Camera-type eye (tissue), 1 donor: ENCODE data around the gene OR51F1. TPM values are rescaled to one million over a fixed set of nuclear protein-coding genes. Genes with fewer than 3 reads are reported as not detected.

Source experiments
- total RNA-seq: library from RNA; depleted of rRNA; stranded (reverse); fragments of >200 nt; gene quantifications from one replicate; pipeline ENCODE4 v1.2.3, GENCODE V29; 2014

The OR51F1 gene, protein sequence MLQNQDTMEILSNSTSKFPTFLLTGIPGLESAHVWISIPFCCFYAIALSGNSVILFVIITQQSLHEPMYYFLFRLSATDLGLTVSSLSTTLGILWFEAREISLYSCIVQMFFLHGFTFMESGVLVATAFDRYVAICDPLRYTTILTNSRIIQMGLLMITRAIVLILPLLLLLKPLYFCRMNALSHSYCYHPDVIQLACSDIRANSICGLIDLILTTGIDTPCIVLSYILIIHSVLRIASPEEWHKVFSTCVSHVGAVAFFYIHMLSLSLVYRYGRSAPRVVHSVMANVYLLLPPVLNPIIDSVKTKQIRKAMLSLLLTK
- total RNA-seq, result not detected

DNA sequence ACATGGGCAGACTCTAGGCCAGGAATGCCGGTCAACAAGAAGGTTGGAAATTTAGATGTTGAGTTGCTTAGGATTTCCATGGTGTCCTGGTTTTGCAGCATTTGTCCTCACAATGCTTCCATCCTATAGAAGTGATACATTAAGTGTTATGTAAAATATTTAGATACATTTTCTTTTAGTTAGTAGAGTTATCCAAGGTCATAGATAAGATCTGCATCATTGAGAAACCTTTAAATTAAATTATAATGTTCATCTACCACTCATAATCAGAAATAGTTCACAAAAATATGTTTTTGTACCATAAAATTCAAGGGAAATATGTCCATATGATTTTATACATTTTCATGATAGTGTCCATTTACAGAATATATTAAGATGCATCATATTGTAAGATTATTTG is at the start of gene OR51F1:
OR51F1 (minus strand) TSS at position 101 of the 400 bp plus-strand sequence; CDS start at position 101, 0 bp downstream.

DNA sequence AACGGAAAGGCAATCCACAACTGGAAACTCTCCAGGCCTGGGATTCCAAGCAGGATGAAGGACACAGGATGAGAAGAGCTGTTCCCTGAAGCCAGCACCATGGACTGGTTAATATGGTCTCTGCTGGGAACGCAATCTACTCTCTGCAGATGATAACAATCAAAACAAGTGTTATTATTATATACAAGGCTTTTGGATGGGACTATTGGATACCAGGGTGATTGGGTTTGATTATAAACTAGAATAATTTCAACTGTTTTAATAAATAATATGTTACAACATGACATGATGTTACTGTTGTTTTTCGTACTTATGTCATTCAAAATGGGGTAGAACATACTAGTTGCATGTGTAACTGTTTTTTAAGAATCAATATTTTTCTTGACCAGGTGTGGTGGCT is 34.5 kb upstream of the OR51F1 start, which contains the start of gene OR52R1:
OR52R1 (minus strand) TSS at position 101 of the 400 bp plus-strand sequence; CDS start at position 101, 0 bp downstream.

Other genes with a start within 250 kb of the OR51F1 start
- not detected for gene OR52M1, start 224.7 kb downstream of the OR51F1 start, total RNA-seq
- gene OR52I2, start 188.2 kb downstream of the OR51F1 start, total RNA-seq, result not detected
- not detected for gene OR52I1, start 175.9 kb downstream of the OR51F1 start, total RNA-seq
- 17.3 TPM for gene TRIM68, start 161.7 kb downstream of the OR51F1 start, total RNA-seq
- not detected for gene OR51D1, start 132.5 kb downstream of the OR51F1 start, total RNA-seq
- gene OR51E1, start 126.0 kb downstream of the OR51F1 start, total RNA-seq, result 1.2 TPM
- 2.1 TPM for gene OR51E2, start 72.1 kb downstream of the OR51F1 start, total RNA-seq
- gene MMP26, start 65.2 kb downstream of the OR51F1 start, total RNA-seq, result not detected
- gene OR52R1, start 34.4 kb upstream of the OR51F1 start, total RNA-seq, result not detected
- not detected for gene OR51F2, start 51.4 kb upstream of the OR51F1 start, total RNA-seq
- not detected for gene OR51S1, start 79.3 kb upstream of the OR51F1 start, total RNA-seq
- gene OR51T1, start 112.0 kb upstream of the OR51F1 start, total RNA-seq, result not detected
- not detected for gene OR51A7, start 133.8 kb upstream of the OR51F1 start, total RNA-seq
- not detected for gene OR51G2, start 149.4 kb upstream of the OR51F1 start, total RNA-seq
- gene OR51G1, start 154.4 kb upstream of the OR51F1 start, total RNA-seq, result not detected
- gene OR51A4, start 177.7 kb upstream of the OR51F1 start, total RNA-seq, result not detected
- not detected for gene OR51A2, start 185.8 kb upstream of the OR51F1 start, total RNA-seq
- gene OR51L1, start 224.9 kb upstream of the OR51F1 start, total RNA-seq, result not detected